ENCODE data around the gene RANBP3.
A peak's percentile ranks its signal among the peaks of the same experiment; 100 is the strongest.
"Not testable (repeated sequence)": the region's sequence is repeated elsewhere in the genome, so short reads cannot be mapped to it uniquely, and the experiment has no call there.

The RANBP3 gene, protein sequence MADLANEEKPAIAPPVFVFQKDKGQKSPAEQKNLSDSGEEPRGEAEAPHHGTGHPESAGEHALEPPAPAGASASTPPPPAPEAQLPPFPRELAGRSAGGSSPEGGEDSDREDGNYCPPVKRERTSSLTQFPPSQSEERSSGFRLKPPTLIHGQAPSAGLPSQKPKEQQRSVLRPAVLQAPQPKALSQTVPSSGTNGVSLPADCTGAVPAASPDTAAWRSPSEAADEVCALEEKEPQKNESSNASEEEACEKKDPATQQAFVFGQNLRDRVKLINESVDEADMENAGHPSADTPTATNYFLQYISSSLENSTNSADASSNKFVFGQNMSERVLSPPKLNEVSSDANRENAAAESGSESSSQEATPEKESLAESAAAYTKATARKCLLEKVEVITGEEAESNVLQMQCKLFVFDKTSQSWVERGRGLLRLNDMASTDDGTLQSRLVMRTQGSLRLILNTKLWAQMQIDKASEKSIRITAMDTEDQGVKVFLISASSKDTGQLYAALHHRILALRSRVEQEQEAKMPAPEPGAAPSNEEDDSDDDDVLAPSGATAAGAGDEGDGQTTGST

DNA sequence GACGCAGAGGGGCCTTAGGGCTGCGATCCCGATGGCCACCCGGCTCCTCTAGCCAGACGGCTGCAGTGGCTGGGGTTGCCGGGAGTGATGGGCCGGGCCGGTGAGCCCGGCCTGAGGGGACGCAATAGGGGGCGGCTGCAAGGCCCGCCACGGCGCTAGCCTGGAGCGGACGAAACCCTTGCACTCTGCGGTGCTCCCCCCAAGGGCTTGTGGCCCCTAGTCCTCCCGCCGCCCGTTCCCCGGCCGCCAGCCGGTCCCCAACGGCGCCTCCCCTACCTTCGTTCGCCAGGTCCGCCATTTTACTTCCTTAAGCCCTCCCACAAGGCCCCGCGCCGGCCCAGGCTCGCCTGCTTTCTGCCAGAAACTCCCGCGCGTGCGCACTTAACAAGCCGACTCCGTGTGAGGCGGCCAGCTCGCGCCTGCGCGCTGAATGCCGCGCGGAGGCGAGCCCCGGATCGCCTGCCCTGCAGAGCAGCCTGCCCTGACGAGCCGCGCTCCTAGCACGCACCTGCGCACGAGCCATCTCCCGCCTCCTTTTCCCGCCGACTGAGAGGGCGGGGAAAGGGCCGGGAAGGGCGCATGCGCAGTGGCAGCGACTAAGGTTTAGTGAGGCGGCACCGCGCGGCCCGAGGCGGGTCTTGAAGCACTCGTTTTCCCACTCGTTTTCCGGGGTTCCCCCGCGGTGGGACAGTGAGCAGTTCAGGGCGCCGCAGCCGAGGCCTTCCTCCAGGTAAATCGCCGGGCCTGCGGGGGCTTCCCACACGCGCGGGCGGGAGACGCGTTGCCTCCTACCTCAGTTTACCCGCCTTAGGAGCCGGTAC is at the start of gene RANBP3:
Gene RANBP3, minus strand, starts transcription at position 356 of the 821 bp plus-strand sequence. Its CDS starts 58 bp downstream, at position 298.
- DNase-seq (ENCODE audit: low read depth in 2 of 2): peak; percentile 90 to 92

DNA sequence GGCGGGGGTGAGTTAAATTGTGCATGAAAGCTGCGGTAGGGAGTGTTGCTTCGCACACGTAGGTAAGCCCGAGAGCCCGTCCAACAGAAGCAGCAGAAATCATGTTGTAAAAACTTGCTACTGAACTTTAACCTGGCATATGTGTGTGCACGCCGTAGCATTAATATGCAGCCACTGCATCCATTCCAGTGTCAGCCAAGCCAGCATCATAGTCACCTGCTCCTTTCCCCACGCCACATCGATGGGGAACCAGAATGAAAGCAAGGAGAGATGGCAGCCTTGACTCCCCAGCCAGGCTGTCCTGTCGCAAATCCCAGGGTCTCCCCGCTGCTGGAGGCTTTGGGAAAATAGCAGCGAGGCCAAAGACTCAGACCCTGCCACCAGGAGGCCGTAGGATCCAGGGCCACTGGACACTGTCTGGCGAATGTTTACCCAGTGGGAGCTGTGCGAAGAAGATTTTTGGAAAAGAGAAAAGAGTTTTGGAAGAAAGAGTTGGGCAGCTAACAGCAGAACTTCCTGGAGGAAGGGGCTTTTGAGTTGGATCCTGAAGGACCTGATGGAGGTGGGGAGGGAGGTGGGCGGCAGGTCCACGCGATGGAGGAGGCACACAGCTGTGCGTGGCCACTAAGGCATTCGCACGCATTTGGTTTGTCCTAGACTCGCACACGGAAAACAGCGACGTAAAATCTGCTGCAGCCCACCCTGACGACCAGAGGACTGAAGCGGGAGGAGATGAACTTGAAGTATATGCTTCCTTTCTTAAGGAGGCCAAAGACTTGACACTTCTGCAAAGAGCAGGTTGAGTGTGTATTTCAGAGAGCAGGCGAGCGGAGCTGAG is 48.7 kb upstream of the RANBP3 start:
- DNase-seq (ENCODE audit: low read depth in 2 of 2): no peak

DNA sequence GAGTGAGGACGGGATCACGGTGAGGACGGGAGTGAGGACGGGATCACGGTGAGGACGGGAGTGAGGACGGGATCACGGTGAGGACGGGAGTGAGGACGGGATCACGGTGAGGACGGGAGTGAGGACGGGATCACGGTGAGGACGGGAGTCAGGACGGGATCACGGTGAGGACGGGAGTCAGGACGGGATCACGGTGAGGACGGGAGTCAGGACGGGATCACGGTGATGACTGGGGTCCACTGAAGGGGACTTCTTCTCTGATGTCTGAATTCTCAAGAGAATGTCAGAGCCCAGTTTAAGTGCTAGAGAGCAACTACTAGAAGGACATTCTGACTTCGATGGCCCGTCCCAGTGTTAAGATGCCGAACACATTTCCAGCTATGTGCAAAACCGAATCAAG is 46.8 kb upstream of the RANBP3 start:
- DNase-seq (ENCODE audit: low read depth in 2 of 2): not testable (repeated sequence)

DNA sequence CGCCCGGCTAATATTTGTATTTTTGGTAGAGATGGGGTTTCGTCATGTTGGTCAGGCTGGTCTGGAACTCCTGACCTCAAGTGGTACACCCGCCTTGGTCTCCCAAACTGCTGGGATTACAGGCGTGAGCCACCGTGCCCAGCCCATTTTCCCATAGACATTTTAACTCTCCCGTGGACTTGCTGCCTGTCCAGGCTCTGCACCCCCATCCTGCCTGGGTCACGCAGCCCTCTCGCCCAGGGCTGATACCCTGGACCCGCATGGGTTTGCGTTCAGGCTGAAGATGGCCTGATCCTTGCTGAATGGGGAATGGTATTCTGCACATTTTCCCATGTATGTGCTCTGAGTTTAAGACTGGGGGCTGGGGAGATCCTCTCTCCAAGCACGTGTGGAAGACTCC is 46.0 kb upstream of the RANBP3 start:
- no peak for DNase-seq (ENCODE audit: low read depth in 2 of 2)

DNA sequence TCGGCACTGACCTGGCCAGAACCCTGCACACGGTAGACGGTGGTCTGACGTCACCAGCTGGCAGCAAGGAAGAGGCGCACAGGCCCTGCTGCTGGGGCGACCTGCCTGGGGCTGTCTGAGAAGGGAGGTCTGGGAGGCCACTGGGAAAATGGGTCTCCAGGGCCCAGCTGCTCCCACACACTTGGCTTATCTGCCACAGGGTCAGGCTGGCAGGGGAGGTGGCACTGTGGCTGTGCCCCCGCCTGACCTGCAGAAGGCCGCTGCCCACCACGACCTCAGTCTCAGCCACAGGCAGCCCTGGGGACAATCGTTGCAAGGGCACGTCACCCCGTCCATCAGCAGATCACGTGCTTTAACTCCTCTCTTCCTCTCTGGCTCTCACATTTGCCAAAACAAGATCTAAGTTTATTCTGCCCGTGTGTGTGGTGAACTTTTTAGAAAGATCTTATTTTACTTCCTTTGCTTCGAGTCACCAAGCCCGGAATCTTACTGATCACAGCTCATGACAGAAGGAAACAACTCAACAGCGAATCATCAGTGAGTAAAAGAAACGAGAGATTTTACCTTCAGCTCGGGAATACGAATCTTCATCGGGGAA is 45.2 kb upstream of the RANBP3 start:
- DNase-seq (ENCODE audit: low read depth in 2 of 2): no peak

DNA sequence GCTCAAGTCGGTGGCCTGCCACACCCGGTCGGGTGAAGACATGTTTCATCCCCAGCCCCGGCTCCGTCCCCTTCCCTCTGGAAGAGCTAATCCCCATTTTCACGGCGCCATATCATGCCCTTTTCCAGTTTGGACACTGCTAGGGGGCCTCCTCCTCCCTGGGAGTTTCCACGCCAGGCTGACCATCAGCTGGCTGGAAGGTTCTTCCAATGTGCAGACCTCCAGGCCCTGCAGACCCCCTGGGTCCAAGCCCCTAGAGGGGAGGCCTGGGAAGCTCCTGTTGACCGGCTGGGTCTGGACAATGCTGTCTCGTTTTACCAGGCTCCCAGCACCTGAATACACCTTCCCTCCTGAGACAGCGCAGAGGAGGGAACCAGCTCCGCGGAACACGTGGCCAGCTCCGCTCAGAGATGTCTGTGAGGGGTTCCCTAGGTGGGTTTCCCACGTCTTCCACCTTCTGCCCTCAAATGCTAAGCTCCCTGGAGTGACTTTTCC is 44.7 kb upstream of the RANBP3 start:
- no peak for DNase-seq (ENCODE audit: low read depth in 2 of 2)

DNA sequence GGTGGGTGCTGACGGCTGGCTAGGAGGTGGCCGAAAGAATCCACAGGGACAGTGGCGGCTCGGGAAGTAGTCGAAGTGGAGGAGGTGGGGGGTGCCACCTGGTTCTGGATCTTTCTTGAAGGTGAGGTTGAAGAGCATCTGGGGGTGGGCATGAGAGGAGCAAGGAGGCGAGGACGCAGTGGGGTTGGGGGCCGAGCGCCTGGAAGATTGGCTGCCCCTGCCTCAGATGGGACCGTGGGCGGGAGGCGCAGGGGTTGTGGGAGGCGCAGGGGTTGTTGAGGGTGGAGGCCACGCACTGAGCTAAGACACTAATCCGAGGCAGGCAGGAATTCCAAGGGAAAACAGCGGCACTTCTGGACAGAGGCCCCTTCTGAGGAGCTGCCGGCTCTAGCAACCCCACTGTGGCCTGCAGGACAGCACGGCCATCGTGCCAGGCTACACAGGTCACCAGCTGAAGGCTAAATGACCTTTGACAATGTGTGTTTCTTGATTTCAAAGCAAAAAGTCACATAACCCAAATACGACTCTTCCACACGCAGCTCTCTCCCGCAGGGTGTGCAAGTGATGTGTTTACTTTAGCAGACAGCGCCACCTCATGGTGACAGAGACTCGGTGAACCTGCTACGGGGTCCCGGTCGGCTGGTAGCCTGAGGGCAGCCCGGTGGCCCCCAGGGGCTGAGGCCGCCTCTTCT is 44.1 kb upstream of the RANBP3 start:
- peak; percentile 39 to 62 for DNase-seq (ENCODE audit: low read depth in 2 of 2)

DNA sequence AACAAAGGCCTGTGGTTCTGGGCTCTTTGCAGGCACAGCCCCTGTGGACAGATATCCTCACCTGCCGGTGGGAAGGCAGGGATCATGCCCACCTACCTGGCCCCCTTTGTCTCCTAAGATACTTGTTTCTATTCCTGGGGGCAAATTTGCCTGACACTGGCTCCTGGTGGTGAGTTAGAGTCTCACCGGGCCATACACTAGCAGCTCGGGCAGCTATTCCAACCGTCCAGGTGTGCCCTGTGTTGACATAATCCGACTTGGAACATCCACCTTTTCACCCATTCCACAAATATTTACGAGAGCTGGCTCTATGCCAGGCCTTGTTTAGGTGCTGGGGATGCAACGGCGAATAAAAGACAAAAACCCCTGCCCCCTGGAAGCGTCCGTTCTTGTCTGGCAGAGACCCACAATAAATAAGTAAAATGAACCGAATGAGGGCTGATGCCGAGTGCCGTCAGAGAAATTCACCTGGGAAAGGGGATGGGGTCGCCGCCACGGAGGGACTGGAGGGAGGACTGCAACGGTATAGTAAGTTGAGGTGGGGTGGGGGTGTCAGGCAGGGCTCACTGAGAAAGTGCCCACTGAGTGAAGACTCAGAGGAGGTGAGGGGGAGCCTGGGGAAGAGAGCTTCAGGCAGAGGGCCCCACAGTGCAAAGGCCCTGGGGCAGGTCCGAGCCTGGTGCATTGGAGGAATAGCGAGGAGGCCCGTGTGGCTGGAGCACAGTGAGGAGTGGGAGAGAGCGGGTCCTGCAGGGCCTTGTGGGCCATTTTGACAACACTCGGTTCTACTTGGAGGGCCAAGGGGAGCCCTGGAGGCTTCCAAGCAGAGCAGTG is 43.2 kb upstream of the RANBP3 start:
- DNase-seq (ENCODE audit: low read depth in 2 of 2): no peak

DNA sequence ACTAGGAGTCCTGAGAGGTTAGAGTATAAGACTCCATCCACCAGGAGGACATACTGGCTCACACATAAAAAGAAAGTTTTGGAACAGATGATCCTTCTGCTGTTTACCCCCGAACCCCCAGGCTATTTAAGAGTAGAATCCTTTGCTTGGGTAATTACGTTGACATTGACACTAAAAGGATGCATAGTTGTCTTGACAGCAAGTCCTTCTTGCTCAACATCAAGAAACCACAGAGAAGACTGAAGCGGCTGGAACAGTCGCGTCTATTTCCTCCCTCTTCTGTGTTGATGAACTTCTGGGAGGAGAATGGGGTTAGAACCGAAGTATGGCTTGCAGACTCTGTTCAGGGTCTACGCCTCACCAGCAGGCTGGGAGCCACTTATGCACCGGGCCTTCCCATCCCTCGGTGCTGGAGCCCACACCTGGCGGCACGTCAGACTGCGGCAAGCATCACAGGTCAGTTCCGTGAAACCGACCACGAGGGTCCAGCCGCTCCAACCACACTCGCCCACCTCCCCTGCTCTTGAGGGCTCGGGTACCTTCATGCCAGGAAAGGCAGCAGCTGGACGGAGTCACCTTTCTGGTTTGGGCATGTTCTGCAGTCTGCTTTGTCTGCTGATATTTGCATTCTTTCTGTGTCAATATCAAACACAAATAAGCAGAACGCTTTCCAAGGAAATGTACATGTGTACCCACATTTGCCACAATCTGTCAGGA is 42.4 kb upstream of the RANBP3 start:
- no peak for DNase-seq (ENCODE audit: low read depth in 2 of 2)

DNA sequence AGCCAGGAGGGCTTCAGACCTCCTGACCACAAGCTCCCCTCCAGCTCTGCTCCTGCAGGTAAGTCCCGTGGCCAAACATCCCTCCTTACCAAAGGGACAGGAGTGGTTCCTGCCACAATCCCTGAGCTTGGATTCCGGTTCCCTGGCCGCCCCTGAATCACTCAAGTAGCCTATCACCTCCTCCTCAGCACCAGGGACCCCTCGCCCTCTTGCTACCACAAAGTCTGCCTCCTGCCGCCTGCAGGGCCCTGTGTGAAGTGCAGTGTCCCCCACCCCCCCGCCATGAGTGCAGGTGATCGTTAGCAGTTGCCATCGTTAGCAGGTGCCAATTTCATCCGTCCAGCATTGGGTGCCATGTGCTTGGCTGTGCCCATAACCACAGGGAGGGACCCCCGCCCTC is 40.8 kb upstream of the RANBP3 start:
- no peak for DNase-seq (ENCODE audit: low read depth in 2 of 2)

DNA sequence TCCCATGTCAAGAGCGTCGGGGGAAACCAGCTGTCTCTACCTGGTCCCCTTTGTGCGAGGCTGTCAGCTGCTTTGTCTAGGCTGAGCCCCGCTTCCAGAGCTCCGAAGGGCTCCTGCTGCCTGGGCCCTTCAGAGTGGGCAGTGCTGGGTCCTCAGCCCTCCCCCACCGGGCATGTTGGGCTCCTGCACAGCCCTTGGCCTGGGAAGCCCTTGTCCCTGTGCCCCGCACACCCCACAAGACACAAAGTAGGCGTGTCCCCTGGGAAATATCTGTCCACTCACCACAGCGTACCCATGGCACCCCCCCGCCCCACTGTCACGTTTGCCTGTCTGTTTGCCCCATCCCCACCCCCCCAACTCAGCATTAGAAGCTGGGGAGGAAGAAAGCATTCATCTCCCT is 39.6 kb upstream of the RANBP3 start:
- DNase-seq (ENCODE audit: low read depth in 2 of 2): no peak

DNA sequence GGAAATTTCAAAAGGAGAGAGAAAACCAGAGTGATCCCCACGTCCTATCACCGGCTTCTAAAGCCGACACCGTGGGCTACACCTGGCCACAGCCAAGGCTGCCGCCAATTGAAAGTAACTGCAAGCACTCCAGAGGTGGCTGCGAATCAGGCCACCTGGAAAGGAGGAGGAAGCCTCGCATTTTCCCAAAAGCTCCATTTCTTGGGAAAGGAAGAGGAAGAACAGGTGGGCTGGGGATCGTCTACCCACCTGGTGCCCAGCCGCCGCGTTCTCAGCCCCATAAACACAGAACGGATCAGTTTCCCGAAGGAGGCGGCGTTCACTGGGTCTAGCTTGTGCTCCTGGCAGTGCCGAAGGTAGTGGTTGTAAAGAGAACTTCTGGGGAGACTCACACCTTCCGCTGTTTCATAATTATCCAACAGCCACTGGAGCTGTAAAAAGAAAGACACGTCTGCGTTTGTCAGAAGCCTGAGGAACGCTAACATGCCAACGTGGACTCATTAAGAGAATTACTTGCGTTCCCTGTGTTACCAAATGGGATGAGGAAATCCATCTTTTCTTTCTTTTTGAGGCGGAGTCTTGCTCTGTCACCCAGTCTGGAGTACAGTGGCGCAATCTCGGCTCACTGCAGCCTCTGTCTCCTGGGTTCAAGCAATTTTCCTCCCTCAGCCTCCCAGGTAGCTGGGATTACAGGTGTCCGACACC is 38.1 kb upstream of the RANBP3 start:
- DNase-seq (ENCODE audit: low read depth in 2 of 2): no peak

DNA sequence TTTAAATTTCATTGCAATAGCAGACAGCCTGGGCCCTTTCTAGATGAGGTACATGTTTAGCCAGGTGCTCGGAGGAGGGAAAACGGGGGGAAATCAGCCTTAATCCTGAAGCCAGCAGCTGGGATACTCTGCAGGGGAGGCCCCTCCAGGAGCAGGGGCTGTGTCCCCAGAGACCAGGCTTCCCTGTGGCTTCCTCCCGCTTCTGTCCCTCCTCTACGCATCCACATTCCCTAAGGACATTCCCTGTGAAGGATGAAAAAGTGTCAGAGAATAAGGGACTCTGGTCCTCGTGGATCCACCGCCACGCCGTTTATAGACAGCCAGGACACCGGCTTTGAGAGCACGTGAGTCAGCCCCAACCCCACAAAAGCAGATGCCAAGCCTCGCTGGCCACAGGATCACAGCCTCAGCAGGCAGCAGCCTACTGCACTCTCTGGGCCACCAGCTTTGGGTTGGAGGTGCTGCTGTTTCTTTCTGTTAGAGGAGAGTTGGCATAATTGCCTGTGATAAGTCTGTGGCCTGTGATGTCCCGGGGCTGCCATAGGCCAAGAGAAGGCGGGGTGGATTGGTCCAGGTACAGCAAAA is 36.7 kb upstream of the RANBP3 start:
- DNase-seq (ENCODE audit: low read depth in 2 of 2): no peak

DNA sequence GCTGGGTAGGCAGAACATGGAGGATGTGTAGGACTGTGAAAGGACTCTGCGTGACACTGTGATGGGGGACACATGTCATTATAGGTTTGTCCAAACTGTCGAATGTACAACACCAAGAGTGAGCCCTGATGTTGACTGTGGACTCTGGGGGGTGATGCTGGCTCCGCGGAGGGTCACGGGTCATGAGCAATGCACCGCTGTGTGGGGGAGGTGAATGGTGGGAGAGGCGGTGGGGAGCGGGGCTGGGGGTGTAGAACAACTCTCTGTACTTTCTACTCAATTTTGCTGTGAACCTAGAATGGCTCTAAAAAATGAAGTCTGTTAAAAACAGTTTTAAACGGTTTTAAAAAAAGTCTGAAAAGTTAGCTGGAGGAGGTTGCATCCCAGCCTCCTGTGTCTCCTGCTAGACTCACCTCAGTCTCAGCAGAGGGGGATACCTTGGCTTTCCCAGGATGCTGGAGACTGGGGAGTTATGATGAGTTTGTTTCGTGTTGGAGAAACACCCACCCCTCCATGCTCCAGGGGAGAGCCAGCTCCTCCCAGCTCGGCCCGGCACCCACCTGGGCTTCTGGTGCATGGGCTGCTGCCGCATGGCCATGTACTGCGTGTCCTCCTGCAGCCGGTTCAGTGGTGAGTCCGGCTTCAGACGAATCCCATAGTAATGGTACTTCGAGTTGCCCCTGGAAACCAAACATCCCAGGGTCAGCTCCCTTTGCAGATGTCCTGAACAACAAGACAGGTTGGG is 34.7 kb upstream of the RANBP3 start:
- no peak for DNase-seq (ENCODE audit: low read depth in 2 of 2)

DNA sequence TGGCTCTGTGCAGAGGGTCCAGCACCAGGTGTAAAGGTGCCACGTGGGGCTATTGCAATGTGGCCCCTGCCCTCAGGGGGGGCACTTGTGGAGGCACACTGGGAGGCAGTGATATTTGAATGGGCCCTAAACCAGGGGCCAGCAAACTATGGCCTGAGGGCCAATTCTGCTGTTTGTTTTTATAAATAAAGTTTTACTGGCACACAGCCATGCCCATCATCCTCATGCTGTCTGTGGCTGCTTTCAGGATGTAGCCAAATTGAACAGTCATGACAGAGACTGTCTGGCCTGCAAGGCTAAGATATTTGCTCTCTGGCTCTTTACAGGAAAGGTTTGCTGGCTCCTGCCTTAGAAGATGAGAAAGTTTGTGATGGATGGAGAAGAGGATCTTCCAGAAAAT is 33.9 kb upstream of the RANBP3 start:
- no peak for DNase-seq (ENCODE audit: low read depth in 2 of 2)

DNA sequence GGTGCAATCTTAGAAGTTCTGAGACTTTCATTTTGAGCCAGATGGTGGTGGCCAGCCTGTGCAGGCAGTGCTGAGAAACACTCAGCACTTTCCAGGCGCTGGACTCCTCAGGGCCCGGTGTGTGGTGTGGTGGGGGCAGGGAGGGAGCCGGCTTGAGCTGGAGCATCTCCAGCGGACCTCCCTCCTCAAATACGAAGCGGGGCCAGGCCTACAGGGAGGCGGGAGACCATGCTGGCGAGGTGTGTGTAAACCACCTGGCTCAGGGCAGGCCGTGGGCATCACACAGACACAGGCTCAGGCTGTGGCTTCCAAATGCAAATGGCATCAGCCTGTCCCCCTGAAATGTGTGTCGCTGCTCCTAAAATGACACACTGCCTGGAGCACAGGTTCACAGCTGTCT is 33.3 kb upstream of the RANBP3 start:
- DNase-seq (ENCODE audit: low read depth in 2 of 2): no peak

DNA sequence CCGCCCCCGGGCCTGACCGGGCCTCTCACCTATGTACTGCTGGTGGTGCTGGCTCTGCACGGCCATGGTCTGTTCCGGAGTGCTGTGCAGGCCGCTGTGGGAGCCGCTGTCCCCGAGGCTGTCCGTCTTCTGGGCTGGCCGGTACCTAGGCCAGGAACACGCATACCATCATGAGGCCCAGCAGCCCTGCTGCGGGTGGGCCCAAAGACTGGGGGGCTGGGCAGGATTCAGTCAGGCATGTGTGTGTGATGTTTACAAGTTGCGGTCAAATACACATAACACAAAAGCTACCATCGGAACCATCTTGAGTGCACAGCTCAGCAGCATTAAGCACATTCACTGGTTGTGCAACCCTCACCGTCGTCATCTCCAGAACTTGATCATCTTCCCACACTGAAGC is 32.2 kb upstream of the RANBP3 start:
- no peak for DNase-seq (ENCODE audit: low read depth in 2 of 2)
